K562 (cell line): ENCODE measurements around the gene RBBP4. TPM values are rescaled to one million over a fixed set of nuclear protein-coding genes. Genes with fewer than 3 reads are reported as not detected.

Experiments used
- ATAC-seq: fragments of 200-7000 bp; cut with Tn5 transposase; 3 replicates; pipeline ENCODE4 v1.9.1; 2020; ENCODE audit warnings: moderate library complexity
- BruUV-seq: library from RNA; stranded (reverse); fragments of 400-500 nt; replicated peaks from 2 replicates; lab custom pipeline; 2021; lab: Mats Ljungman, UMichigan
- CTCF ChIA-PET: fragments of 300-600 bp; formaldehyde crosslinking; extraction: SDS; loops from one replicate; lab custom pipeline; 2021; ENCODE audit warnings: low intra/inter-chr PET ratio; lab: Yijun Ruan, JAX
- POLR2A ChIA-PET: fragments of 300-600, 350-650 bp; sonication (Branson Sonifier 250); formaldehyde crosslinking; extraction: SDS; loops from one replicate; lab custom pipeline; 2021; ENCODE audit warnings: antibody characterized with exemption, inconsistent platforms; lab: Yijun Ruan, JAX
- DNase-seq, 4 experiments: peaks; one replicate each; pipeline versions ENCODE4 v3.0.0 to v3.0.0-alpha.2; 2011 to 2018; ENCODE audit warnings: low spot score in 3 of 4, mixed read lengths in 3 of 4; ENCODE audit errors: extremely low read depth in 1 of 4
- FAIRE-seq: peaks from 2 replicates; lab custom pipeline; 2011; peaks lifted over from hg19 to GRCh38; lab: Jason Lieb, UNC
- H2AFZ ChIP-seq: 2 replicates; pipeline ENCODE4 v1.6.0; 2011; ENCODE audit warnings: low read depth, low read length, control low read depth, inconsistent platforms
- H3K27ac ChIP-seq: fragments of 200-600 bp; 3 replicates; pipeline ENCODE4 v1.8.0; 2011; ENCODE audit warnings: low read depth, mild to moderate bottlenecking, control low read depth, inconsistent platforms, low read length, moderate library complexity, mixed read lengths; ENCODE audit errors: extremely low read depth
- H3K27me3 ChIP-seq, 2 experiments: fragments of 300-600 bp in 1 of 2; 2 replicates in 1 of 2; 3 replicates in 1 of 2; pipeline versions ENCODE4 v1.6.0 to v1.8.0; 2011; ENCODE audit warnings: inconsistent platforms in 2 of 2, low read length in 2 of 2, mild to moderate bottlenecking in 1 of 2, mixed read lengths in 1 of 2, moderate library complexity in 1 of 2; ENCODE audit not compliant: control insufficient read depth in 2 of 2, insufficient read depth in 2 of 2
- H3K36me3 ChIP-seq: fragments of 300-600 bp; 3 replicates; pipeline ENCODE4 v1.8.0; 2011; ENCODE audit warnings: mild to moderate bottlenecking, low read length, inconsistent platforms; ENCODE audit not compliant: control insufficient read depth, insufficient read depth
- H3K4me1 ChIP-seq, 2 experiments: fragments of 200-600 bp in 1 of 2; replicated peaks in 1 of 2; 2 replicates in 1 of 2; 3 replicates in 1 of 2; pipeline versions ENCODE4 v1.5.1 to v1.8.0; 2011; ENCODE audit warnings: inconsistent platforms in 2 of 2, low read length in 2 of 2, mild to moderate bottlenecking in 1 of 2, mixed read lengths in 1 of 2, moderate library complexity in 1 of 2; ENCODE audit not compliant: control insufficient read depth in 2 of 2, insufficient read depth in 2 of 2
- H3K4me2 ChIP-seq: 2 replicates; pipeline ENCODE4 v1.6.1; 2011; ENCODE audit warnings: low read length, control low read depth, inconsistent platforms, mixed read lengths; ENCODE audit not compliant: insufficient read depth
- H3K4me3 ChIP-seq: fragments of 200-600 bp; sonication (generic), shearing (Covaris generic); 2 replicates; pipeline ENCODE4 v1.5.1; 2016; ENCODE audit warnings: control low read depth, inconsistent platforms
- H3K79me2 ChIP-seq: fragments of 200-600 bp; 3 replicates; pipeline ENCODE4 v1.8.0; 2011; ENCODE audit warnings: low read length, inconsistent platforms; ENCODE audit not compliant: control insufficient read depth, insufficient read depth
- H3K9ac ChIP-seq, 2 experiments: 2 replicates each; pipeline versions ENCODE4 v1.6.0 to v1.6.1; 2011; ENCODE audit warnings: low read depth in 2 of 2, low read length in 2 of 2, control low read depth in 1 of 2, inconsistent platforms in 1 of 2, mild to moderate bottlenecking in 1 of 2, mixed read lengths in 1 of 2; ENCODE audit not compliant: insufficient read depth in 1 of 2
- H3K9me1 ChIP-seq: one replicate; pipeline ENCODE4 v1.6.0; 2011; ENCODE audit warnings: inconsistent platforms, mild to moderate bottlenecking, low read length, moderate library complexity; ENCODE audit not compliant: control insufficient read depth, insufficient read depth
- H3K9me3 ChIP-seq: replicated peaks from 2 replicates; pipeline ENCODE4 v1.5.1; 2011; ENCODE audit warnings: low read depth, low read length, inconsistent platforms; ENCODE audit not compliant: control insufficient read depth, insufficient read depth
- H4K20me1 ChIP-seq: replicated peaks from 2 replicates; pipeline ENCODE4 v1.6.1; 2011; ENCODE audit warnings: low read length, inconsistent platforms, mixed read lengths; ENCODE audit not compliant: control insufficient read depth, insufficient read depth
- SMAD4 ChIP-seq: fragments of 250-450 bp; sonication (Bioruptor Pico); conservative IDR thresholded peaks from 2 replicates; pipeline ENCODE4 v1.8.0; 2021; ENCODE audit warnings: inconsistent platforms, mild to moderate bottlenecking, moderate library complexity
- ZNF184 ChIP-seq: sonication (generic); formaldehyde crosslinking; IDR thresholded peaks from 2 replicates; pipeline ENCODE4 v1.5.0; 2020; ENCODE audit warnings: missing genetic modification reagents
- WGBS: fragments of 100-300 bp; shearing (Covaris generic); methylation state at CpG from one replicate; pipeline ENCODE4 v1.1.6; 2016; ENCODE audit warnings: low coverage, mixed read lengths; ENCODE audit not compliant: insufficient coverage; ENCODE audit errors: missing lambda C conversion rate; 5-methylcytosine and 5-hydroxymethylcytosine counted together
- in situ Hi-C: fragments of 300-500 bp; cut with MboI; formaldehyde crosslinking; loops from 4 replicates; pipeline ENCODE4 v1.15.0; 2018; ENCODE audit warnings: inconsistent platforms, mixed read lengths
- intact Hi-C: fragments of 100-400 bp; cut with micrococcal nuclease; formaldehyde crosslinking; loops from 2 replicates; pipeline ENCODE4 v1.14.2; 2022
- polyA plus RNA-seq, 8 experiments: library from polyadenylated mRNA; depleted of rRNA in 4 of 8; stranded (reverse) in 5 of 8; unstranded in 3 of 8; fragments of >200 nt; fragmentation: Nextera tagmentation in 2 of 8; fragmentation: Illumina TruSeq in 1 of 8; extraction: Ambion mirVana in 2 of 8; extraction: Trizol in 1 of 8; gene quantifications; 2 replicates each; pipeline versions ENCODE4 v1.2.1 to v1.2.3, GENCODE V29; 2011 to 2014; ENCODE audit warnings: inconsistent platforms in 1 of 8, missing spikeins in 1 of 8
- total RNA-seq, 7 experiments: library from RNA; depleted of rRNA in 6 of 7; stranded (reverse); fragments of >200 nt in 6 of 7; fragmentation: Illumina TruSeq in 2 of 7; extraction: Trizol in 2 of 7; gene quantifications; 2 replicates each; pipeline versions ENCODE4 v1.2.1 to v1.2.3, GENCODE V29; 2011 to 2021; ENCODE audit warnings: low replicate concordance in 1 of 7
- TF ChIP-seq, protein P1 (sequence below): fragments of 200-600 bp; sonication (generic); IDR thresholded peaks from one replicate; pipeline ENCODE4 v1.6.1; 2012; ENCODE audit warnings: mild to moderate bottlenecking, low read depth, low read length, inconsistent platforms
- TF ChIP-seq, protein P2 (sequence below): fragments of 250-450 bp; sonication (Bioruptor Pico); IDR thresholded peaks from 2 replicates; pipeline ENCODE4 v1.5.0; 2020; ENCODE audit warnings: mild to moderate bottlenecking, borderline replicate concordance
- TF ChIP-seq, protein P3 (sequence below): sonication (generic); formaldehyde crosslinking; IDR thresholded peaks from 2 replicates; pipeline ENCODE4 v1.8.1; 2023; ENCODE audit warnings: mild to moderate bottlenecking, missing genetic modification reagents

The RBBP4 gene
- total and polyA plus RNA-seq, 9 of the 15 experiments (the other 6 are each of a cell fraction or from before 2014, with no cell fraction given): 185 to 409 (median 259) TPM

DNA sequence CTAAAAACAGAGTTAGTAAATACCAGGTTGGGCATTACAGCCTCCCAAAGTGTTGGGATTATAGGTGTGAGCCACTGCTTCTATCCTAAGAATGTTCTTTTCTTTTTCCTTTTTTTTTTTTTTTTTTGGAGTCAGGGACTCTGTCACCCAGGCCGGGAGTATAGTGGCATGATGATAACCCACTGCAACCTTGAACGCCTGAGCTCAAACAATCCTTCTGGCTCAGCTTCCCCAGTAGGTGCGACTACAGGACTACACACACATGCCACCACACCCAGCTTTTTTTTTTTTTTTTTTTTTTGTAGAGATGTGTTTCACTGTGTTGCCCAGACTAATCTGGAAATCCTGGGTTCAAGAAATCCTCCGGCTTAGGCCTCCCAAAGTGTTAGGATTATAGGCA, 6.6 kb upstream of the RBBP4 start:
- CTCF ChIA-PET: no interaction called here
- ATAC-seq: no peak
- in situ Hi-C loops: no loop called here
- TF ChIP-seq, protein P1, sequence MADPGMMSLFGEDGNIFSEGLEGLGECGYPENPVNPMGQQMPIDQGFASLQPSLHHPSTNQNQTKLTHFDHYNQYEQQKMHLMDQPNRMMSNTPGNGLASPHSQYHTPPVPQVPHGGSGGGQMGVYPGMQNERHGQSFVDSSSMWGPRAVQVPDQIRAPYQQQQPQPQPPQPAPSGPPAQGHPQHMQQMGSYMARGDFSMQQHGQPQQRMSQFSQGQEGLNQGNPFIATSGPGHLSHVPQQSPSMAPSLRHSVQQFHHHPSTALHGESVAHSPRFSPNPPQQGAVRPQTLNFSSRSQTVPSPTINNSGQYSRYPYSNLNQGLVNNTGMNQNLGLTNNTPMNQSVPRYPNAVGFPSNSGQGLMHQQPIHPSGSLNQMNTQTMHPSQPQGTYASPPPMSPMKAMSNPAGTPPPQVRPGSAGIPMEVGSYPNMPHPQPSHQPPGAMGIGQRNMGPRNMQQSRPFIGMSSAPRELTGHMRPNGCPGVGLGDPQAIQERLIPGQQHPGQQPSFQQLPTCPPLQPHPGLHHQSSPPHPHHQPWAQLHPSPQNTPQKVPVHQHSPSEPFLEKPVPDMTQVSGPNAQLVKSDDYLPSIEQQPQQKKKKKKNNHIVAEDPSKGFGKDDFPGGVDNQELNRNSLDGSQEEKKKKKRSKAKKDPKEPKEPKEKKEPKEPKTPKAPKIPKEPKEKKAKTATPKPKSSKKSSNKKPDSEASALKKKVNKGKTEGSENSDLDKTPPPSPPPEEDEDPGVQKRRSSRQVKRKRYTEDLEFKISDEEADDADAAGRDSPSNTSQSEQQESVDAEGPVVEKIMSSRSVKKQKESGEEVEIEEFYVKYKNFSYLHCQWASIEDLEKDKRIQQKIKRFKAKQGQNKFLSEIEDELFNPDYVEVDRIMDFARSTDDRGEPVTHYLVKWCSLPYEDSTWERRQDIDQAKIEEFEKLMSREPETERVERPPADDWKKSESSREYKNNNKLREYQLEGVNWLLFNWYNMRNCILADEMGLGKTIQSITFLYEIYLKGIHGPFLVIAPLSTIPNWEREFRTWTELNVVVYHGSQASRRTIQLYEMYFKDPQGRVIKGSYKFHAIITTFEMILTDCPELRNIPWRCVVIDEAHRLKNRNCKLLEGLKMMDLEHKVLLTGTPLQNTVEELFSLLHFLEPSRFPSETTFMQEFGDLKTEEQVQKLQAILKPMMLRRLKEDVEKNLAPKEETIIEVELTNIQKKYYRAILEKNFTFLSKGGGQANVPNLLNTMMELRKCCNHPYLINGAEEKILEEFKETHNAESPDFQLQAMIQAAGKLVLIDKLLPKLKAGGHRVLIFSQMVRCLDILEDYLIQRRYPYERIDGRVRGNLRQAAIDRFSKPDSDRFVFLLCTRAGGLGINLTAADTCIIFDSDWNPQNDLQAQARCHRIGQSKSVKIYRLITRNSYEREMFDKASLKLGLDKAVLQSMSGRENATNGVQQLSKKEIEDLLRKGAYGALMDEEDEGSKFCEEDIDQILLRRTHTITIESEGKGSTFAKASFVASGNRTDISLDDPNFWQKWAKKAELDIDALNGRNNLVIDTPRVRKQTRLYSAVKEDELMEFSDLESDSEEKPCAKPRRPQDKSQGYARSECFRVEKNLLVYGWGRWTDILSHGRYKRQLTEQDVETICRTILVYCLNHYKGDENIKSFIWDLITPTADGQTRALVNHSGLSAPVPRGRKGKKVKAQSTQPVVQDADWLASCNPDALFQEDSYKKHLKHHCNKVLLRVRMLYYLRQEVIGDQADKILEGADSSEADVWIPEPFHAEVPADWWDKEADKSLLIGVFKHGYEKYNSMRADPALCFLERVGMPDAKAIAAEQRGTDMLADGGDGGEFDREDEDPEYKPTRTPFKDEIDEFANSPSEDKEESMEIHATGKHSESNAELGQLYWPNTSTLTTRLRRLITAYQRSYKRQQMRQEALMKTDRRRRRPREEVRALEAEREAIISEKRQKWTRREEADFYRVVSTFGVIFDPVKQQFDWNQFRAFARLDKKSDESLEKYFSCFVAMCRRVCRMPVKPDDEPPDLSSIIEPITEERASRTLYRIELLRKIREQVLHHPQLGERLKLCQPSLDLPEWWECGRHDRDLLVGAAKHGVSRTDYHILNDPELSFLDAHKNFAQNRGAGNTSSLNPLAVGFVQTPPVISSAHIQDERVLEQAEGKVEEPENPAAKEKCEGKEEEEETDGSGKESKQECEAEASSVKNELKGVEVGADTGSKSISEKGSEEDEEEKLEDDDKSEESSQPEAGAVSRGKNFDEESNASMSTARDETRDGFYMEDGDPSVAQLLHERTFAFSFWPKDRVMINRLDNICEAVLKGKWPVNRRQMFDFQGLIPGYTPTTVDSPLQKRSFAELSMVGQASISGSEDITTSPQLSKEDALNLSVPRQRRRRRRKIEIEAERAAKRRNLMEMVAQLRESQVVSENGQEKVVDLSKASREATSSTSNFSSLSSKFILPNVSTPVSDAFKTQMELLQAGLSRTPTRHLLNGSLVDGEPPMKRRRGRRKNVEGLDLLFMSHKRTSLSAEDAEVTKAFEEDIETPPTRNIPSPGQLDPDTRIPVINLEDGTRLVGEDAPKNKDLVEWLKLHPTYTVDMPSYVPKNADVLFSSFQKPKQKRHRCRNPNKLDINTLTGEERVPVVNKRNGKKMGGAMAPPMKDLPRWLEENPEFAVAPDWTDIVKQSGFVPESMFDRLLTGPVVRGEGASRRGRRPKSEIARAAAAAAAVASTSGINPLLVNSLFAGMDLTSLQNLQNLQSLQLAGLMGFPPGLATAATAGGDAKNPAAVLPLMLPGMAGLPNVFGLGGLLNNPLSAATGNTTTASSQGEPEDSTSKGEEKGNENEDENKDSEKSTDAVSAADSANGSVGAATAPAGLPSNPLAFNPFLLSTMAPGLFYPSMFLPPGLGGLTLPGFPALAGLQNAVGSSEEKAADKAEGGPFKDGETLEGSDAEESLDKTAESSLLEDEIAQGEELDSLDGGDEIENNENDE: no peak
- TF ChIP-seq, protein P2, sequence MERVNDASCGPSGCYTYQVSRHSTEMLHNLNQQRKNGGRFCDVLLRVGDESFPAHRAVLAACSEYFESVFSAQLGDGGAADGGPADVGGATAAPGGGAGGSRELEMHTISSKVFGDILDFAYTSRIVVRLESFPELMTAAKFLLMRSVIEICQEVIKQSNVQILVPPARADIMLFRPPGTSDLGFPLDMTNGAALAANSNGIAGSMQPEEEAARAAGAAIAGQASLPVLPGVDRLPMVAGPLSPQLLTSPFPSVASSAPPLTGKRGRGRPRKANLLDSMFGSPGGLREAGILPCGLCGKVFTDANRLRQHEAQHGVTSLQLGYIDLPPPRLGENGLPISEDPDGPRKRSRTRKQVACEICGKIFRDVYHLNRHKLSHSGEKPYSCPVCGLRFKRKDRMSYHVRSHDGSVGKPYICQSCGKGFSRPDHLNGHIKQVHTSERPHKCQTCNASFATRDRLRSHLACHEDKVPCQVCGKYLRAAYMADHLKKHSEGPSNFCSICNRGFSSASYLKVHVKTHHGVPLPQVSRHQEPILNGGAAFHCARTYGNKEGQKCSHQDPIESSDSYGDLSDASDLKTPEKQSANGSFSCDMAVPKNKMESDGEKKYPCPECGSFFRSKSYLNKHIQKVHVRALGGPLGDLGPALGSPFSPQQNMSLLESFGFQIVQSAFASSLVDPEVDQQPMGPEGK (CRISPR knock-in tag): no peak
- TF ChIP-seq, protein P3, sequence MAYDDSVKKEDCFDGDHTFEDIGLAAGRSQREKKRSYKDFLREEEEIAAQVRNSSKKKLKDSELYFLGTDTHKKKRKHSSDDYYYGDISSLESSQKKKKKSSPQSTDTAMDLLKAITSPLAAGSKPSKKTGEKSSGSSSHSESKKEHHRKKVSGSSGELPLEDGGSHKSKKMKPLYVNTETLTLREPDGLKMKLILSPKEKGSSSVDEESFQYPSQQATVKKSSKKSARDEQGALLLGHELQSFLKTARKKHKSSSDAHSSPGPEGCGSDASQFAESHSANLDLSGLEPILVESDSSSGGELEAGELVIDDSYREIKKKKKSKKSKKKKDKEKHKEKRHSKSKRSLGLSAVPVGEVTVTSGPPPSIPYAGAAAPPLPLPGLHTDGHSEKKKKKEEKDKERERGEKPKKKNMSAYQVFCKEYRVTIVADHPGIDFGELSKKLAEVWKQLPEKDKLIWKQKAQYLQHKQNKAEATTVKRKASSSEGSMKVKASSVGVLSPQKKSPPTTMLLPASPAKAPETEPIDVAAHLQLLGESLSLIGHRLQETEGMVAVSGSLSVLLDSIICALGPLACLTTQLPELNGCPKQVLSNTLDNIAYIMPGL (CRISPR knock-in tag): no peak
- TF ChIP-seq ZNF184 (CRISPR knock-in tag) (no peak), SMAD4 (CRISPR knock-in tag) (0 out of 2 replicates have a peak, but pooled peaks have one; percentile 22)

More for the DNA sequence above, 6.6 kb upstream of the RBBP4 start:
- Histone ChIP-seq H3K27ac (no peak overlapping the region), H3K4me3 (no peak overlapping the region), H3K79me2 (peaks cover 63% of the 10 kb centered on the region), H2AFZ (no peak overlapping the region), H3K36me3 (peaks cover 19% of the 10 kb centered on the region; the same call in 2 of the 3 replicates), H3K9me1 (no peaks in the 10 kb centered on the region), H3K4me2 (no peak overlapping the region), H3K4me1 (peaks cover 4 to 5% of the 10 kb centered on the region in 2 experiments; a peak in 2 of 5 replicates), H3K9ac (no peak overlapping the region), H3K9me3 (no peaks in the 10 kb centered on the region), H4K20me1 (no peaks in the 10 kb centered on the region), H3K27me3 (no peaks in the 10 kb centered on the region)
- POLR2A ChIA-PET: interaction anchor here (0.6 kb wide), 1 partner anchor 244 kb away, joined by 3 read pairs; no protein-coding TSS in a partner anchor
- BruUV-seq: no TSS peak
- WGBS: 88% methylated on average over 3 of the region's 4 CpGs
- no peak for DNase-seq
- no peak for FAIRE-seq
- intact Hi-C loops: no loop called here
